ENCODE data around the gene TPD52L1.

The TPD52L1 gene

DNA sequence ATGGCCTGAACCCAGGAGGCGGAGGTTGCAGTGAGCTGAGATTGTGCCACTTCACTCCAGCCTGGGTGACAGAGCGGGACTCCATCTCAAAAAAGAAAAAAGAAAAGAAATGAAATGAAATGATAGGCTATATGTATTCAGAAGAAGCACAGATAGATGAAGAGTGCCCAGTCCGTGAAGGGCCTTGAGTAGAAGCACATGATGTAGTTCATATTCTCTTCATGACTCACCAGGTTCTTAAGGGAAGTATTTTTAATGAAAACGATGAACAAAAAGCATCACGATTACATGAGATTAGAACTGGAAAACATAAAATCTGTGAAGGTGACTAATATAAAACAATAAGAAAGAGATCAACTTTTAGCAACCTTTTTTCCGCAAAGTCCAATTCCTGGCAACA is 29.8 kb downstream of the TPD52L1 start:
- no peaks in the 10 kb centered on the region for H3K36me3 ChIP-seq (ENCODE audit: control insufficient read depth in 4 of 4, insufficient read depth in 4 of 4, low read length in 3 of 4)
- H3K27ac ChIP-seq (ENCODE audit: insufficient read depth in 1 of 2, low read depth in 1 of 2, low read length in 2 of 2, poor library complexity in 1 of 2, severe bottlenecking in 2 of 2), result no peak overlapping the region
- no peak for DNase-seq
- no peaks in the 10 kb centered on the region for H3K4me1 ChIP-seq (ENCODE audit: control extremely low read depth in 1 of 4, control insufficient read depth in 4 of 4, insufficient read depth in 4 of 4, low read length in 3 of 4)
- ChIA-PET CTCF (no interaction called here), POLR2A (no interaction called here)
- H3K27me3 ChIP-seq (replicated peaks in 2 of 5; ENCODE audit: control insufficient read depth in 4 of 5, insufficient read depth in 5 of 5, low read length in 4 of 5), result no peaks in the 10 kb centered on the region
- no peaks in the 10 kb centered on the region for H3K9me3 ChIP-seq (ENCODE audit: control extremely low read depth in 1 of 5, control insufficient read depth in 4 of 5, insufficient read depth in 2 of 5, low read depth in 1 of 5, low read length in 4 of 5)
- H3K4me3 ChIP-seq (ENCODE audit: control insufficient read depth in 1 of 7, extremely low read depth in 1 of 7, insufficient read depth in 4 of 7, low read depth in 2 of 7, low read length in 6 of 7), result no peak overlapping the region
- WGBS (ENCODE audit: insufficient coverage), result 98% methylated on average over 4 of the region's 6 CpGs

DNA sequence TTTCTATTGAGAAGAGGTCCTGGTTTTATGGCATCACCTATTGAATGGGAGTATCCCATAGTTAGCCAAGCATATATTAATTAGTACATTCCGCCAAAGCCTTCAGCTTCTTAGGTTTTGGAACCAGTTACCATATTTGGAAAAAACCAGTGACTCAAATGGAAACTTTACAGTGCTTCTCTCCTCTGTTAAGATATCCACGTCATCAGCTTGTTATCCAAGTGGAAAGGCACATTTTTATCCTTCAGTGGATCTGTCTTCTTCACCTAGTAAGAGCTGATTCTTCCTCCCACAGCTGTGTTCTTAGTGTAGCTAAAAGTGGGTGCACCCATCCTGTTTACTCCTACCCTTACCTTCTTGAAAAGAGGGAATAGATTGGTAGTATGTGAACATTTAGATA is 34.5 kb downstream of the TPD52L1 start:
- H3K27ac ChIP-seq (ENCODE audit: insufficient read depth in 1 of 2, low read depth in 1 of 2, low read length in 2 of 2, poor library complexity in 1 of 2, severe bottlenecking in 2 of 2), result no peak overlapping the region
- no peaks in the 10 kb centered on the region for H3K36me3 ChIP-seq (ENCODE audit: control insufficient read depth in 4 of 4, insufficient read depth in 4 of 4, low read length in 3 of 4)
- no peak for DNase-seq
- no peak overlapping the region for H3K4me3 ChIP-seq (ENCODE audit: control insufficient read depth in 1 of 7, extremely low read depth in 1 of 7, insufficient read depth in 4 of 7, low read depth in 2 of 7, low read length in 6 of 7)
- H3K27me3 ChIP-seq (replicated peaks in 2 of 5; ENCODE audit: control insufficient read depth in 4 of 5, insufficient read depth in 5 of 5, low read length in 4 of 5), result no peaks in the 10 kb centered on the region
- H3K9me3 ChIP-seq (ENCODE audit: control extremely low read depth in 1 of 5, control insufficient read depth in 4 of 5, insufficient read depth in 2 of 5, low read depth in 1 of 5, low read length in 4 of 5), result no peaks in the 10 kb centered on the region
- WGBS (ENCODE audit: insufficient coverage), result 100% methylated on average over 2 of the region's 2 CpGs
- ChIA-PET CTCF (interaction anchor here (1.0 kb wide), 1 partner anchor 21 kb away, joined by 3 read pairs; no protein-coding TSS in a partner anchor), POLR2A (no interaction called here)
- H3K4me1 ChIP-seq (ENCODE audit: control extremely low read depth in 1 of 4, control insufficient read depth in 4 of 4, insufficient read depth in 4 of 4, low read length in 3 of 4), result no peaks in the 10 kb centered on the region

DNA sequence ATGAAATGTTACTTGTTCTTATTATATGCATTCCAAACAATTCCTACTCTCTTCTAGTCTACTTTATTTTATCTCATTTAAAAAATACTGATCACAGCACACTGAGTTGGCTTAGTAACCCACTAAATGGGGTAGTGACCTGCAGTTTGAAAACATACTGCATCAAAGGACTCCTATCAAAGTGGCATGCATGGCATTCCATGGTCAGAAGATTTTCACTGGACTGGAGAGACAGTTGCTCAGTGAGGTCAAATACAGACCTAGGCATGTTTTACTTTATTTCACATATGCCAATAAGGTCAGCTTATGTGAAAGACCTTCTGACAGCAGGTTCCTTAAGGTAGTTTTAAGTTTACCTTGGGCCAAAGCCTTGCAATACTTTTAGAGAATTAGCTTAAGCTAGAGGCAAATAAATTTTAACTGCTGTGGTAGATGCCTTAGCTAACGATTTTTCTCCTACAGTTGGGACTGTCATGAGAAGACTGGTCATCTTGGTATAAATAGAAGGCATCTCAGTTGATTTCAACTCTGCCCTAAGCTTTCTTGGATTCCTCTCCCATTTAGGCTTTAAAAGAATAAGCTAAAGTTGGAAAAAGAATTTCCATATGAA is 35.1 kb downstream of the TPD52L1 start:
- Histone ChIP-seq H3K4me3 (ENCODE audit: control insufficient read depth in 1 of 7, extremely low read depth in 1 of 7, insufficient read depth in 4 of 7, low read depth in 2 of 7, low read length in 6 of 7) (no peak overlapping the region), H3K27ac (ENCODE audit: insufficient read depth in 1 of 2, low read depth in 1 of 2, low read length in 2 of 2, poor library complexity in 1 of 2, severe bottlenecking in 2 of 2) (no peak overlapping the region), H3K9me3 (ENCODE audit: control extremely low read depth in 1 of 5, control insufficient read depth in 4 of 5, insufficient read depth in 2 of 5, low read depth in 1 of 5, low read length in 4 of 5) (no peaks in the 10 kb centered on the region), H3K36me3 (ENCODE audit: control insufficient read depth in 4 of 4, insufficient read depth in 4 of 4, low read length in 3 of 4) (no peaks in the 10 kb centered on the region), H3K27me3 (replicated peaks in 2 of 5; ENCODE audit: control insufficient read depth in 4 of 5, insufficient read depth in 5 of 5, low read length in 4 of 5) (no peaks in the 10 kb centered on the region), H3K4me1 (ENCODE audit: control extremely low read depth in 1 of 4, control insufficient read depth in 4 of 4, insufficient read depth in 4 of 4, low read length in 3 of 4) (no peaks in the 10 kb centered on the region)
- 78% methylated on average over 1 of the region's 1 CpG for WGBS (ENCODE audit: insufficient coverage)
- ChIA-PET POLR2A (no interaction called here), CTCF (interaction anchor here (1.0 kb wide), 1 partner anchor 22 kb away, joined by 3 read pairs; no protein-coding TSS in a partner anchor)
- no peak for DNase-seq

GRCh38 chr6:125189494-125189893 is 35.9 kb downstream of the TPD52L1 start:
- H3K4me3 ChIP-seq (ENCODE audit: control insufficient read depth in 1 of 7, extremely low read depth in 1 of 7, insufficient read depth in 4 of 7, low read depth in 2 of 7, low read length in 6 of 7), result no peak overlapping the region
- no peak for DNase-seq
- H3K4me1 ChIP-seq (ENCODE audit: control extremely low read depth in 1 of 4, control insufficient read depth in 4 of 4, insufficient read depth in 4 of 4, low read length in 3 of 4), result no peaks in the 10 kb centered on the region
- H3K27me3 ChIP-seq (replicated peaks in 2 of 5; ENCODE audit: control insufficient read depth in 4 of 5, insufficient read depth in 5 of 5, low read length in 4 of 5), result no peaks in the 10 kb centered on the region
- ChIA-PET POLR2A (no interaction called here), CTCF (no interaction called here)
- H3K27ac ChIP-seq (ENCODE audit: insufficient read depth in 1 of 2, low read depth in 1 of 2, low read length in 2 of 2, poor library complexity in 1 of 2, severe bottlenecking in 2 of 2), result no peak overlapping the region
- WGBS (ENCODE audit: insufficient coverage), result no CpG with 5 or more reads among the region's 1 CpG
- H3K9me3 ChIP-seq (ENCODE audit: control extremely low read depth in 1 of 5, control insufficient read depth in 4 of 5, insufficient read depth in 2 of 5, low read depth in 1 of 5, low read length in 4 of 5), result no peaks in the 10 kb centered on the region
- no peaks in the 10 kb centered on the region for H3K36me3 ChIP-seq (ENCODE audit: control insufficient read depth in 4 of 4, insufficient read depth in 4 of 4, low read length in 3 of 4)

DNA sequence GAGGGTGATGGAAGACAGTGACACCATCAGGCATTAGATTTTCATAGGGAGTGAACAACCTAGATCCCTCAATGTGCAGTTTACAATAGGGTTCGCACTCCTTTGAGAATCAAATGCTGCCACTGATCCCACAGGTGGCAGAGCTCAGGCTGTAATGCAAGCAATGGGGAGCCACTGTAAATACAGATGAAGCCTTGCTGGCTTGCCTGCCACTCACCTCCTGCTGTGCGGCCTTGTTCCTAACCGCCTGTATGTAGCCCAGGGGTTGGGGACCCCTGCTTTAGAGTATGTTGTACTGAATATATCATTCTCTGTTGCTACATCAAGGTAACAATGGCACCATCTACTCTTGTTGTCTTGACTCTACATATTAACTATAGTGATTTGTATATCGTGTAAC is 37.1 kb downstream of the TPD52L1 start:
- POLR2A ChIA-PET, result no interaction called here
- DNase-seq, result no peak
- no peaks in the 10 kb centered on the region for H3K27me3 ChIP-seq (replicated peaks in 2 of 5; ENCODE audit: control insufficient read depth in 4 of 5, insufficient read depth in 5 of 5, low read length in 4 of 5)
- no peaks in the 10 kb centered on the region for H3K4me1 ChIP-seq (ENCODE audit: control extremely low read depth in 1 of 4, control insufficient read depth in 4 of 4, insufficient read depth in 4 of 4, low read length in 3 of 4)
- no peaks in the 10 kb centered on the region for H3K9me3 ChIP-seq (ENCODE audit: control extremely low read depth in 1 of 5, control insufficient read depth in 4 of 5, insufficient read depth in 2 of 5, low read depth in 1 of 5, low read length in 4 of 5)
- no peaks in the 10 kb centered on the region for H3K36me3 ChIP-seq (ENCODE audit: control insufficient read depth in 4 of 4, insufficient read depth in 4 of 4, low read length in 3 of 4)
- WGBS (ENCODE audit: insufficient coverage), result 100% methylated on average over 1 of the region's 4 CpGs
- no peak overlapping the region for H3K4me3 ChIP-seq (ENCODE audit: control insufficient read depth in 1 of 7, extremely low read depth in 1 of 7, insufficient read depth in 4 of 7, low read depth in 2 of 7, low read length in 6 of 7)
- CTCF ChIA-PET, result no interaction called here
- H3K27ac ChIP-seq (ENCODE audit: insufficient read depth in 1 of 2, low read depth in 1 of 2, low read length in 2 of 2, poor library complexity in 1 of 2, severe bottlenecking in 2 of 2), result no peak overlapping the region

DNA sequence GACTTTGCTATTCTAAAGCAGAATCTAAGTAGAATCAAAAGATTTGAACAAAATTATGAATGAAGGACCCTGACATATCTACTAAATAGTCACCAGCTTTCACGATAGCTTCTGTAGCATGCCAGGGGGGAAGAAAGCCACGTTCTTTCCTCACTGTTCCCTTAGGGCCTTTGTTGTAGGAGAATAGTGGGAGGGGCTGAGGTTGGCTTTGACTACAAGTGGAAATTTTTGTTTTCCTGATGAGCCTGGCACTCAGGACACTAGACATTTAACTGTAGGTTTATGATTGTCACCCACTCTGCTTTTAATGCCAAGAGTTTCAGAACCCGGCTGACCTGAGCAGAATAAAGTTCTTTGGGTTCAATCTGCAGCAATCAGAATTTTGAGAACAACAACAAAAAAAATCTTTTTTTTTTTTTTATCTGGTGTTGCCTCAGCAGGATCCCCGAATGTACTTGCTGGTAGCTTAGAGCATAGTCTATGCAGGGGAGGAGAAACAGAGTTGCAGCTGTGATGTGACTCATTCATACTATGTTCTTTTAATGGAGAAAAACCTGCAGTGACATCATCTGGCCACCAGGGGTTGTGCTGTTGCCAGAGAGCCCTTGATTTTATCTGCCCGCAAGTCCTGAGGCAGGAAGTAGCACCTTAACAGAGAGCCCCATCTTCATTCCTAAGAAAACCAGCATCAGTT is 38.5 kb downstream of the TPD52L1 start:
- CTCF ChIA-PET, result interaction anchor here (0.8 to 1.6 kb wide), 6 partner anchors 10 to 40 kb away, joined by 3 to 4 read pairs (median 3); no protein-coding TSS in a partner anchor
- DNase-seq, result peak; percentile 58 to 74 (median 73)
- no peaks in the 10 kb centered on the region for H3K27me3 ChIP-seq (replicated peaks in 2 of 5; ENCODE audit: control insufficient read depth in 4 of 5, insufficient read depth in 5 of 5, low read length in 4 of 5)
- POLR2A ChIA-PET, result no interaction called here
- no peak overlapping the region for H3K27ac ChIP-seq (ENCODE audit: insufficient read depth in 1 of 2, low read depth in 1 of 2, low read length in 2 of 2, poor library complexity in 1 of 2, severe bottlenecking in 2 of 2)
- no peak overlapping the region for H3K4me3 ChIP-seq (ENCODE audit: control insufficient read depth in 1 of 7, extremely low read depth in 1 of 7, insufficient read depth in 4 of 7, low read depth in 2 of 7, low read length in 6 of 7)
- no peaks in the 10 kb centered on the region for H3K36me3 ChIP-seq (ENCODE audit: control insufficient read depth in 4 of 4, insufficient read depth in 4 of 4, low read length in 3 of 4)
- H3K4me1 ChIP-seq (ENCODE audit: control extremely low read depth in 1 of 4, control insufficient read depth in 4 of 4, insufficient read depth in 4 of 4, low read length in 3 of 4), result no peaks in the 10 kb centered on the region
- H3K9me3 ChIP-seq (ENCODE audit: control extremely low read depth in 1 of 5, control insufficient read depth in 4 of 5, insufficient read depth in 2 of 5, low read depth in 1 of 5, low read length in 4 of 5), result no peaks in the 10 kb centered on the region
- WGBS (ENCODE audit: insufficient coverage), result 63% methylated on average over 3 of the region's 5 CpGs

DNA sequence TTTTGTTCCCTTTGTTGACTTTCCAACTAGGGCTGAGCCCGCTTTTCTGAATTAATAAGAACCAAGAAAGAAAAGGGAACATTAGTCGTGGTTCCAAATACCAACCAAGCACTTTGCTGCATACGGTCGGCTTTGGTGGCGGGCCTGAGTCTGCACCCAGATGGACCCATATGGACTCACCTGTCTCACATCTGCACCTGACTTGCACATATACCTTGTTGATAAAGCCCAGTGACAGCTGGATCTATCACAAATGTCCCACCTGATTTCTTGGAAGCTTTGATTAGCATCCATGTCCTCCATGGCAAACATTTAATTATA is 39.0 kb downstream of the TPD52L1 start:
- no peaks in the 10 kb centered on the region for H3K4me1 ChIP-seq (ENCODE audit: control extremely low read depth in 1 of 4, control insufficient read depth in 4 of 4, insufficient read depth in 4 of 4, low read length in 3 of 4)
- H3K27ac ChIP-seq (ENCODE audit: insufficient read depth in 1 of 2, low read depth in 1 of 2, low read length in 2 of 2, poor library complexity in 1 of 2, severe bottlenecking in 2 of 2), result no peak overlapping the region
- no peaks in the 10 kb centered on the region for H3K27me3 ChIP-seq (replicated peaks in 2 of 5; ENCODE audit: control insufficient read depth in 4 of 5, insufficient read depth in 5 of 5, low read length in 4 of 5)
- ChIA-PET POLR2A (no interaction called here), CTCF (interaction anchor here (1.1 to 1.6 kb wide), 4 partner anchors 10 to 40 kb away, joined by 3 to 4 read pairs (median 3); no protein-coding TSS in a partner anchor)
- H3K9me3 ChIP-seq (ENCODE audit: control extremely low read depth in 1 of 5, control insufficient read depth in 4 of 5, insufficient read depth in 2 of 5, low read depth in 1 of 5, low read length in 4 of 5), result no peaks in the 10 kb centered on the region
- DNase-seq, result no peak
- H3K36me3 ChIP-seq (ENCODE audit: control insufficient read depth in 4 of 4, insufficient read depth in 4 of 4, low read length in 3 of 4), result no peaks in the 10 kb centered on the region
- WGBS (ENCODE audit: insufficient coverage), result 92% methylated on average over 2 of the region's 5 CpGs
- H3K4me3 ChIP-seq (ENCODE audit: control insufficient read depth in 1 of 7, extremely low read depth in 1 of 7, insufficient read depth in 4 of 7, low read depth in 2 of 7, low read length in 6 of 7), result no peak overlapping the region

Data from common myeloid progenitor, CD34-positive (primary cell).